ENCODE results near the gene ATP6V0A1. TPM values are rescaled to one million over a fixed set of nuclear protein-coding genes. Genes with fewer than 3 reads are reported as not detected.
"Not testable (repeated sequence)": the region's sequence is repeated elsewhere in the genome, so short reads cannot be mapped to it uniquely, and the experiment has no call there.

Gene ATP6V0A1
- total RNA-seq, 1 donor from 2014 or later: 61.3 TPM

DNA sequence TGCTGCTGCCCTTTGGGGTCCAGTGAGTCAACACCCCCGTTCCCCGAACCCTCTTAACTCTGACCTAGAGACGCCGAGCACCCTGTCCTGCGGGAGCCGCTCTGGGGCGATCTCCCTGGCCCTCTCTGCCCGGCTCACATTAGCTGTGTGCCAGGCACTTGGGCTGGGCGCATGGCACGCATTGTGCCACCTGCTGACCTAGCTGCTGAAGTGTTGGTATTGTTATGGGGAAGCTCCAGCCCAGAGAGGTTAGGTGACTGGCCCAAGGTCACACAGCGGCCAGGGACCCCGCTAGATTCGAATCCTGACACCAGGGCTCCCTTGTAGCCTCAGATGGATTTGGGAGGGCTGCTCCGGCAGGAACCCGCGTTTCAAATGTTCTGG lies 95.2 kb downstream of the ATP6V0A1 start:
- Mint-ChIP-seq H3K9me3 (ENCODE audit: low read depth) (no peaks in the 10 kb centered on the region), H3K27ac (ENCODE audit: unreplicated experiment) (no peak overlapping the region), H3K27me3 (ENCODE audit: low read depth) (no peaks in the 10 kb centered on the region), H3K4me3 (ENCODE audit: unreplicated experiment) (peak overlapping the region; percentile 88), H3K4me1 (ENCODE audit: low read depth) (peaks cover 35% of the 10 kb centered on the region), H3K36me3 (ENCODE audit: low read depth) (no peaks in the 10 kb centered on the region)
- TF ChIP-seq, protein P1, sequence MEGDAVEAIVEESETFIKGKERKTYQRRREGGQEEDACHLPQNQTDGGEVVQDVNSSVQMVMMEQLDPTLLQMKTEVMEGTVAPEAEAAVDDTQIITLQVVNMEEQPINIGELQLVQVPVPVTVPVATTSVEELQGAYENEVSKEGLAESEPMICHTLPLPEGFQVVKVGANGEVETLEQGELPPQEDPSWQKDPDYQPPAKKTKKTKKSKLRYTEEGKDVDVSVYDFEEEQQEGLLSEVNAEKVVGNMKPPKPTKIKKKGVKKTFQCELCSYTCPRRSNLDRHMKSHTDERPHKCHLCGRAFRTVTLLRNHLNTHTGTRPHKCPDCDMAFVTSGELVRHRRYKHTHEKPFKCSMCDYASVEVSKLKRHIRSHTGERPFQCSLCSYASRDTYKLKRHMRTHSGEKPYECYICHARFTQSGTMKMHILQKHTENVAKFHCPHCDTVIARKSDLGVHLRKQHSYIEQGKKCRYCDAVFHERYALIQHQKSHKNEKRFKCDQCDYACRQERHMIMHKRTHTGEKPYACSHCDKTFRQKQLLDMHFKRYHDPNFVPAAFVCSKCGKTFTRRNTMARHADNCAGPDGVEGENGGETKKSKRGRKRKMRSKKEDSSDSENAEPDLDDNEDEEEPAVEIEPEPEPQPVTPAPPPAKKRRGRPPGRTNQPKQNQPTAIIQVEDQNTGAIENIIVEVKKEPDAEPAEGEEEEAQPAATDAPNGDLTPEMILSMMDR (IDR thresholded peaks at IDR 0.05): peak; percentile 24
- DNase-seq (ENCODE audit: low spot score): no peak

DNA sequence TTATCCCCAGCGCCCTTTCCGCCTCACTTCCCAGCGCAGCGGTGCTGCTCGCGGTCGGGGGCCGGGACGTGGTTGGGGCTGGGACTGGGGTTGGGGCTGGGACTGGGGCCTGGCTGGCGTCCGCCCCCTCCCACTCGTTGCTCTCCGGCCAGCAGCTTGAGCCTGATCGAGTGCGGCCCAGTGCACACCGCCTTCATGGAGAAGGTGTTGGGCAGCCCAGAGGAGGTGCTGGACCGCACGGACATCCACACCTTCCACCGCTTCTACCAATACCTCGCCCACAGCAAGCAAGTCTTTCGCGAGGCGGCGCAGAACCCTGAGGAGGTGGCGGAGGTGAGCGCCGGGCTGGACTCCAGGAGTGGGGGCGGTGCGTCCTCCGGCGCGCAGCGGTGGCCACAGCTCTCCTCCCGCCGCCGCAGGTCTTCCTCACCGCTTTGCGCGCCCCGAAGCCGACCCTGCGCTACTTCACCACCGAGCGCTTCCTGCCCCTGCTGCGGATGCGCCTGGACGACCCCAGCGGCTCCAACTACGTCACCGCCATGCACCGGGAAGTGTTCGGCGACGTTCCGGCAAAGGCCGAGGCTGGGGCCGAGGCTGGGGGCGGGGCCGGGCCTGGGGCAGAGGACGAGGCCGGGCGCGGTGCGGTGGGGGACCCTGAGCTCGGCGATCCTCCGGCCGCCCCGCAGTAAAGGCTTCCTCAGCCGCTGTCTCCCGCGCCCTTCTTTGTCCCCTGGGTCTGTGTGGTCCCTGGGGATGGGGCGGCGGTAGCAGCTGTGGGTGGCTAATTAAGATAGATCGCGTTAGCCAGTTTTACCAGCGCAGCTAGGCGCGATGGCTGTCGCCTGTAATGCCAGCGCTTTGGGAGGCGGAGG lies 95.8 kb downstream of the ATP6V0A1 start:
- H3K4me3 Mint-ChIP-seq (ENCODE audit: unreplicated experiment): peak overlapping the region; percentile 88
- TF ChIP-seq, protein P1 (IDR thresholded peaks at IDR 0.05): no peak
- no peaks in the 10 kb centered on the region for H3K27me3 Mint-ChIP-seq (ENCODE audit: low read depth)
- no peaks in the 10 kb centered on the region for H3K36me3 Mint-ChIP-seq (ENCODE audit: low read depth)
- H3K4me1 Mint-ChIP-seq (ENCODE audit: low read depth): peaks cover 35% of the 10 kb centered on the region
- H3K9me3 Mint-ChIP-seq (ENCODE audit: low read depth): no peaks in the 10 kb centered on the region
- DNase-seq (ENCODE audit: low spot score): peak; percentile 96
- peak overlapping the region; percentile 88 for H3K27ac Mint-ChIP-seq (ENCODE audit: unreplicated experiment)

DNA sequence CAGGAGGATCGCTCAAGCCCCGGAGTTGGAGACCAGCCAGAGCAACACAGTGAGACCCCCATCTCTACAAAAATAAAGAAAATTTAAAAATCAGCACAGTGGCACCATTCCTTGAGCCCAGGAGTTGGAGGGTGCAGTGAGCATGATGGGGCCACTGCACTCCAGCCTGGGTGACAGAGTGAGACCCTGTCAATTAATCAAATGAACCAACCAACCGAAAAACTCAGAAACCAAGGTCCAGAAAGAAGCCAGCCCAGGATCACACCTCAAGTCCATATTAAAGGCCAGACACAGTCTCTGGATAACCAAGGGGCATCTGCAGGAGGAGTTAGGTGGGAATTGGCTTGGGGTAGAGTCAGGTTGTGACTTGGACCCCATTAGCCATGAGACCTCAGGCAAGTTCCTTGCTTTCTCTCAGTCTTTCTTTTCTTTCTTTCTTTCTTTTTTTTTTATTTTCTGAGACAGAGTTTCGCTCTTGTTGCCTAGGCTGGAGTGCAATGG lies 96.5 kb downstream of the ATP6V0A1 start:
- Mint-ChIP-seq H3K36me3 (ENCODE audit: low read depth) (no peaks in the 10 kb centered on the region), H3K27ac (ENCODE audit: unreplicated experiment) (peak overlapping the region; percentile 76), H3K4me3 (ENCODE audit: unreplicated experiment) (peak overlapping the region; percentile 88), H3K27me3 (ENCODE audit: low read depth) (no peaks in the 10 kb centered on the region), H3K4me1 (ENCODE audit: low read depth) (peaks cover 35% of the 10 kb centered on the region), H3K9me3 (ENCODE audit: low read depth) (no peaks in the 10 kb centered on the region)
- no peak for DNase-seq (ENCODE audit: low spot score)
- TF ChIP-seq, protein P1 (IDR thresholded peaks at IDR 0.05): no peak

DNA sequence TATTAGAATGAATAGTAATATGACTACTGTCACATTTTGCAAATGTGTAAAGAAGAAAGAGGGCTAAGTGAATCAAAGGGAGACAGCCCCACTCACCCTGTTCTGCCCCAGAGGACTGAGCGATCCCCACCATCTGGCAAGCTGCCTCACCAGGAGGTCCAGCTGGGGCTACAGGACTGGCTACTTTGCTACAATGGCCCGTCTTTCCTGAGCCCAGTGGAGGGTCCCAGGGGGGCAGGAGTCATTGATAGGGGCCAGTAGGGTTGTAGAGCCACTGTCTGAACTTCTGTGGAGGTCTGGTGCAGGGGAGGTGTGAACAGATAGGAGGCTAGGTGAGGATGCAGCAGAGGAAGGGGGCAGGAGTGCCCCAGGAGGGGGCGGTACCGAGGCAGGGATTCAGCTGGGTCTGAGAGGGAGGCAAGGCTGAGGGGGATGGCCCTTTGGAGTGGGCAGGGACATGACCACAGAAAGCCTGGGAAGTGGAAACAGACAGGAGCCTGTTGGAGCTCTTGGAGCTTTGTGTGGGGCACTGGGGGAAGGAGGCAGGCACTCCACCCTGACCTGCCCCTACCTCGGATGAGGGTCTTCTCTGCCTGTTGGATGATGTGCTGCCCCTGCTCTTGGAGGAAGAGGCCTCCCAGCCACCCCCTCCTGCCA lies 97.4 kb downstream of the ATP6V0A1 start:
- Mint-ChIP-seq H3K4me1 (ENCODE audit: low read depth) (peaks cover 42% of the 10 kb centered on the region), H3K4me3 (ENCODE audit: unreplicated experiment) (peak overlapping the region; percentile 88)
- H3K27ac Mint-ChIP-seq (ENCODE audit: unreplicated experiment); H3K9me3 Mint-ChIP-seq (ENCODE audit: low read depth); H3K36me3 Mint-ChIP-seq (ENCODE audit: low read depth); DNase-seq (ENCODE audit: low spot score); H3K27me3 Mint-ChIP-seq (ENCODE audit: low read depth): not testable (repeated sequence)
- TF ChIP-seq, protein P1 (IDR thresholded peaks at IDR 0.05): peak; percentile 51

DNA sequence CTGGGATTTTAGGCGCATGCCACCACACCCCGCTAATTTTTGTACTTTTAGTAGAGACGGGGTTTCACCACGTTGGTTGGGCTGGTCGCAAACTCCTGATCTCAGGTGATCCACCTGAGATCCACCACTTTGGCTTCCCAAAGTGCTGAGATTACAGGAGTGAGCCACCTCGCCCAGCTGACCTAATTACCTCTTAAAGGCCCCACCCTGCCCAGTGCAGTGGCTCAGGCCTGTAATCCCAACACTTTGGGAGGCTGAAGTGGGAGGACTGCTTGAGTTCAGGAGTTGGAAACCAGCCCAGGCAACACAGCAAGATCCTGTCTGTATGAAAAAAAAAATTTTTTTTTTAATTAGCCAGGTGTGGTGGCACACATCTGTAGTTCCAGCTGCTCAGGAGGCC lies 100.4 kb downstream of the ATP6V0A1 start:
- Mint-ChIP-seq H3K4me1 (ENCODE audit: low read depth) (peaks cover 54% of the 10 kb centered on the region), H3K9me3 (ENCODE audit: low read depth) (no peaks in the 10 kb centered on the region), H3K4me3 (ENCODE audit: unreplicated experiment) (no peak overlapping the region), H3K27me3 (ENCODE audit: low read depth) (no peaks in the 10 kb centered on the region), H3K36me3 (ENCODE audit: low read depth) (no peaks in the 10 kb centered on the region), H3K27ac (ENCODE audit: unreplicated experiment) (no peak overlapping the region)
- TF ChIP-seq, protein P1 (IDR thresholded peaks at IDR 0.05): no peak
- no peak for DNase-seq (ENCODE audit: low spot score)
